ENCODE results near the gene MRPL48.

Gene MRPL48

GRCh38 chr11:73894725-73895335 is 107.2 kb downstream of the MRPL48 start:
- DNase-seq = no peak

- DNase-seq = no peak
These were observed 114.6 kb downstream of the MRPL48 start for GRCh38 chr11:73902303-73902702.

- peak; percentile 2 for DNase-seq
These were observed 119.5 kb downstream of the MRPL48 start for GRCh38 chr11:73907191-73907590.

- no peak for DNase-seq
These were observed 124.4 kb downstream of the MRPL48 start for GRCh38 chr11:73912026-73912425.

- no peak for DNase-seq
These were observed 125.8 kb downstream of the MRPL48 start for GRCh38 chr11:73913472-73913871.

- no peak for DNase-seq
These were observed 126.6 kb downstream of the MRPL48 start for GRCh38 chr11:73914284-73914683.
